ENCODE data around the gene STARD5.

Gene STARD5

DNA sequence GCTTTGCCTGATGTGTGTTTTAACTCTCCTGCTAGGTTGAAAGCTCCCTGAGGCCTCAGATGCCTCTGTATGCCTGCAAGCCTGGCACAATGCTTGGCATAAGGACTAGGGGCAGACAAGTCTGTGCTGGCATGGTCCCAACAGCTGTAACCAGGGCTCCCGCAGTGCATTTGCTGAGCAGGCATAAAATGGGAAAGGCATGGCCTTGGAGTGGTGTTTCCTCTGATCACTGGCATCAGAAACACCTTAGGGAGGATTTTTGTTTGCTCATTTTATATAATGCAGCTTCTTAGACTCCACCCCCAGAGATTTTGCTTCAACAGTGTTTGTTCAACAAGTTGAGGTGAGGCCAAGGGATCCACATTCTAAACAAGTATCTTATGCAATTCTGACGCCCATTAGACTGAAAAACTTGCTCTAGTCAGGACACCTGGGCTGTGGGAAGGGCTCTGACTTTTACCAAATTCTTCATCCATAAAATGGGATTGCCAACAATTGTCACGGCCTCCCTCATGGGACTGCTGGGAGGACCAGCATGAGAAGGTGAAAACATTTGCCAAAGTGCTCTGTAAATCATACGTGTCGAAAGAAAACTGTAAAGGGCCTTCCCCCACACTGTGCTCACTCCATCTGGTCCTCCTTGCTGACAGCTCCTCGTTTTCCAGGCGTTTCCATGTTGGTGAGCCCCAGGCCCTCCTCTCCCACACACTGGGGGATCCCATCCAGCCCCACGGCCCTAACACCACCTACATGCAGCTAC, 43.1 kb downstream of the STARD5 start:
- H3K9me3 ChIP-seq (ENCODE audit: control insufficient read depth, low read length): peaks cover 14% of the 10 kb centered on the region
- no peak overlapping the region for H3K9ac ChIP-seq (ENCODE audit: low read length)
- peaks cover 6% of the 10 kb centered on the region for H3K4me1 ChIP-seq (ENCODE audit: control insufficient read depth, insufficient read depth, low read length)
- H3K36me3 ChIP-seq (ENCODE audit: control insufficient read depth, insufficient read depth, low read length, severe bottlenecking): peaks cover 44% of the 10 kb centered on the region
- no peak overlapping the region for H3K4me3 ChIP-seq (ENCODE audit: low read length)
- H3K27me3 ChIP-seq (replicated peaks; ENCODE audit: control insufficient read depth, insufficient read depth, low read length): no peaks in the 10 kb centered on the region
- no peak for DNase-seq (ENCODE audit: low read depth)

DNA sequence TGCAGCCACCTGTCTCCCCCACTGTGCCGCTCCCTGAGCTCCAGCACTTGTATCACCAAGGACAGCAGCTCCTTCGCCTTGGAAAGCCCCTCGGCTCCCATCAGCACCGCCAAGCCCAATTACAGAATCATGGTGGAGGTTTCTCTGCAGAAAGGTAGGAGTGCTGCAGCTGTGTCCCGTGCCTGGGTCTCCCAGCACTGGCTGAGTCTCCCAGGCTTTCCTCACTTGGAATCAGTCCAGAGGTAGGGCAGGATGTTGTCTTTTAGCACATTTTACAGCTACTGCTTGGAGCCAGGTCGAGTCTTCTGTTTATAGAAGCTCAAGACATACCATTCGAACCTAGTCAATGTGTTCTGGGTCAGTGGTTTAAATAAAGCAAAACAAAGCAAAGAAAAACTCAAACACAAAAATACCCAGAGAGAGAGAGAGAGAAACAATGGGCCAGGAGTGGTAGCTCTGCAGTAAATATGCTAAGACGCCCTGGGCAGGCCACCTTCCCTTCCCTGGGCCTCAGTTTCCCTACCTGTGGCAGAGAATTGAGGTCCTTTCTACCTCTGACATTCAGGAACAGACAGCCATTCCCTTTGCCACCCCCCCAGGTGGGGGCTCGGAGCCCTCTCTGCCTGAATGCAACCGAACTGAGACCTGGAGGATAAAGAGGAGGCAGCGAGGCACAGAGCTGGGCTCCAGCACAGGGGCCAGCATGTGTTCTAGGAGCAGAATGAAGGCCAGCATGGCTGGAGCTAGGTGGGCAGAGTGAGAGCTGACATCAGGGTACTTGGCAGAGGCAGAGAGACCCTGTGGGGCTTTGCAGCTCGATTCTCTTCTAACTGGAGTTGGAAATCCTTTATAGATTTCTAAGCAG, 44.1 kb downstream of the STARD5 start:
- no peaks in the 10 kb centered on the region for H3K27me3 ChIP-seq (replicated peaks; ENCODE audit: control insufficient read depth, insufficient read depth, low read length)
- peaks cover 42% of the 10 kb centered on the region for H3K36me3 ChIP-seq (ENCODE audit: control insufficient read depth, insufficient read depth, low read length, severe bottlenecking)
- no peak overlapping the region for H3K4me3 ChIP-seq (ENCODE audit: low read length)
- peaks cover 14% of the 10 kb centered on the region for H3K9me3 ChIP-seq (ENCODE audit: control insufficient read depth, low read length)
- H3K4me1 ChIP-seq (ENCODE audit: control insufficient read depth, insufficient read depth, low read length): peaks cover 13% of the 10 kb centered on the region
- no peak overlapping the region for H3K9ac ChIP-seq (ENCODE audit: low read length)
- DNase-seq (ENCODE audit: low read depth): peak; percentile 19

DNA sequence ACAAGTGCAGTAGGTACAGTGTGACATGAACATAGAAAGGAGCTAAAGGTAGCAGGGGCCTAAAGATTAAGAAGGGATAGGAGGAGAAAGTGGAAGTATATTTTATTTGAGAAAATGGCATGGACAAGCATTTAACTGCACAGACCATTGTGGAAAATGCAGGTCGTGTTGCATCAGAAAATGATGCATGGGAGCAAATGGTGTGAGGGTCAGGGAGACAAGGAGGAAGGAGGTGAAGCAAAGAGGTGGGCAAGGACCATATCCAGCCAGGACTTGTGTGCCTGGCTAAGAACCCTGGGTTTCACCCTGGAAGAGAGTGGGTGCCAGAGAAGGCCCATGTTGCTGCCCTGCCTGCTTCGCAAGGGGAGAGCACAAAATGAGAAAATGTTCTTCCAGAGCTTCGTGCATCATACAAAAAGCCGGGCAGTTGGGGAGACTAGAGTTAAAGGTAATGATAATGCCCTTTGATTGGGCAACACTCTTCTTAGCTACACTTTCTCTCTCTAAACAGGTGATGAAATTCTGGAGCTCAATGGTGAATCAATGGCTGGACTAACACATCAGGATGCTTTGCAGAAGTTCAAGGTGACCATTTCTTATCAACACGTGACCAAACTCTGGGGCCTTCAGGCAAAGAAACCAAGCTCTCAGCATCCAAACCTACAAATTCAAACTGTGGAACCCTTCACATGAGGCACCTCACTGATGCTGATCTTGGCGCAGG, 45.5 kb downstream of the STARD5 start:
- H3K4me1 ChIP-seq (ENCODE audit: control insufficient read depth, insufficient read depth, low read length): peaks cover 13% of the 10 kb centered on the region
- no peaks in the 10 kb centered on the region for H3K27me3 ChIP-seq (replicated peaks; ENCODE audit: control insufficient read depth, insufficient read depth, low read length)
- no peak for DNase-seq (ENCODE audit: low read depth)
- H3K9ac ChIP-seq (ENCODE audit: low read length): no peak overlapping the region
- H3K9me3 ChIP-seq (ENCODE audit: control insufficient read depth, low read length): peaks cover 14% of the 10 kb centered on the region
- no peak overlapping the region for H3K4me3 ChIP-seq (ENCODE audit: low read length)
- H3K36me3 ChIP-seq (ENCODE audit: control insufficient read depth, insufficient read depth, low read length, severe bottlenecking): peaks cover 41% of the 10 kb centered on the region

DNA sequence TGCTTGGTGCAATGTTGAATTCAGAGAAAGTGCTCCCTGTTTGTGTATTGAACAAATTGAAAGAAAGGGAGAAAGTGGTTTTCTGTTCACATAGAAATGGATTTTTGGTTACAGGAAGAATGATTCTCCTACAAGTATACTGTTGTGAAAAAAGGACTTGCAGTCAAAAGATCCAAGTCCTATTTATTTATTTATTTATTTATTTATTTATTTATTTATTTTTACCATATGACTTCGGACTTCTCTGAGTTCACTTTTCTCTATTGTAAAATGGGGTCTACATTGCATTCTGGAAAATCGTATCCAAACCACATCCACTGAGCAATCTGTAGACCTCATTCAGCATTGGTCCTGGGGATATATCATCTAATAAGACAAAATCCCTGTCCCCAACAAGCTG, 46.1 kb downstream of the STARD5 start:
- Histone ChIP-seq H3K9me3 (ENCODE audit: control insufficient read depth, low read length) (peaks cover 14% of the 10 kb centered on the region), H3K36me3 (ENCODE audit: control insufficient read depth, insufficient read depth, low read length, severe bottlenecking) (peaks cover 42% of the 10 kb centered on the region), H3K27me3 (replicated peaks; ENCODE audit: control insufficient read depth, insufficient read depth, low read length) (no peaks in the 10 kb centered on the region), H3K4me3 (ENCODE audit: low read length) (no peak overlapping the region), H3K4me1 (ENCODE audit: control insufficient read depth, insufficient read depth, low read length) (peaks cover 13% of the 10 kb centered on the region), H3K9ac (ENCODE audit: low read length) (no peak overlapping the region)
- DNase-seq (ENCODE audit: low read depth): no peak

DNA sequence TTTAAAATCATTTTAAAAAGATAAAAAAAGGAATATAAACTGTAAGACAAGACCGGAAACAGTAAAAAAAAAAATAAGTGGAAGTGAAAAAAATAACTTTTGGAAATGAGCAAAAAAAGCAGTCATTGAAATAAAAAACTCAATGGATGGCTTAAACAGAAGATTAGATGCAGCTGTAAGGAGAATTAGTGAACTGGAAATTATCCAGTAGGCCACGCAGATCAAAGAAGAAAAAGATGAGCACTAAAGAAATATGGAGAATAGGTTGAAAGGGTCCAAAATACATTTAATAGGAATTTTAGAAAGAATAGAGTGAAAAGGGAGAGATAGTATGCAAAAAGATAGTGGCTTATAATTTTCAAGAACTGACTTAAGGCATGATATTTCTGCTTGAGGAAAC, 47.0 kb downstream of the STARD5 start:
- Histone ChIP-seq H3K36me3 (ENCODE audit: control insufficient read depth, insufficient read depth, low read length, severe bottlenecking) (peaks cover 35% of the 10 kb centered on the region), H3K27me3 (replicated peaks; ENCODE audit: control insufficient read depth, insufficient read depth, low read length) (no peaks in the 10 kb centered on the region), H3K9me3 (ENCODE audit: control insufficient read depth, low read length) (peaks cover 14% of the 10 kb centered on the region), H3K4me3 (ENCODE audit: low read length) (no peak overlapping the region), H3K4me1 (ENCODE audit: control insufficient read depth, insufficient read depth, low read length) (peaks cover 13% of the 10 kb centered on the region), H3K9ac (ENCODE audit: low read length) (no peak overlapping the region)
- DNase-seq (ENCODE audit: low read depth): no peak

DNA sequence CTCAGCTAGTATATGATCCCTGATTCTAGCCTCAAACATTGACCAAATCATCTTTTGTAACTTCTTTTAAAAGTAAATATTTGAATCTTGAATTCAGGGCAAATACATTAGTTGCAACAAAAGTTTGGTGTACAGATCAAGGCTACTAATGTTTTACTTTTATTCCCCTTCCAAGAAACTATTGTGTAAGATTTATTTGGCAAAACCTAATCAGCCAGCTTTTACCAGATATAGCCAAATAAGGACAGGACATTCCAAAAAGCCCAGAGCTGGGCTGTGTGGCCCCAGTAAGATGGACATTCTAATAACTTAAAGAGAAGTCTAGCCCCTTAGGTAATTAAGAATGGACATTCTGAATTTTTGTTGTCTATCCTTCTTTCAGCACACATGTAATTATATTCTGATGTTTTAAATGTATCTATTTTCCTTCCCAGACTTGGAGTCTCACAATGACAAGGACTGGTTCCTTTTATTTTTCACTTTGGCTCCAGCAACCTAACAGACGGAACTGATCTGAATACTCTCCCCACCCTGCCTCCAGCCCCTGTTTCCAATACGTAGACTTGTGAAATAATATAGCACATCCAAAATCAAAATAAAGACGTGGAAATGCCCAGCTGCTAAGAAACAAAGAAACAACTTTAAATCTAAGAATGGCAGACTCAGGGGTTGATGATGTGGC, 48.1 kb downstream of the STARD5 start:
- H3K9me3 ChIP-seq (ENCODE audit: control insufficient read depth, low read length): peaks cover 14% of the 10 kb centered on the region
- H3K9ac ChIP-seq (ENCODE audit: low read length): peak overlapping the region; percentile 36
- H3K4me3 ChIP-seq (ENCODE audit: low read length): no peak overlapping the region
- H3K36me3 ChIP-seq (ENCODE audit: control insufficient read depth, insufficient read depth, low read length, severe bottlenecking): peaks cover 25% of the 10 kb centered on the region
- H3K4me1 ChIP-seq (ENCODE audit: control insufficient read depth, insufficient read depth, low read length): peaks cover 13% of the 10 kb centered on the region
- no peaks in the 10 kb centered on the region for H3K27me3 ChIP-seq (replicated peaks; ENCODE audit: control insufficient read depth, insufficient read depth, low read length)
- DNase-seq (ENCODE audit: low read depth): peak; percentile 14

DNA sequence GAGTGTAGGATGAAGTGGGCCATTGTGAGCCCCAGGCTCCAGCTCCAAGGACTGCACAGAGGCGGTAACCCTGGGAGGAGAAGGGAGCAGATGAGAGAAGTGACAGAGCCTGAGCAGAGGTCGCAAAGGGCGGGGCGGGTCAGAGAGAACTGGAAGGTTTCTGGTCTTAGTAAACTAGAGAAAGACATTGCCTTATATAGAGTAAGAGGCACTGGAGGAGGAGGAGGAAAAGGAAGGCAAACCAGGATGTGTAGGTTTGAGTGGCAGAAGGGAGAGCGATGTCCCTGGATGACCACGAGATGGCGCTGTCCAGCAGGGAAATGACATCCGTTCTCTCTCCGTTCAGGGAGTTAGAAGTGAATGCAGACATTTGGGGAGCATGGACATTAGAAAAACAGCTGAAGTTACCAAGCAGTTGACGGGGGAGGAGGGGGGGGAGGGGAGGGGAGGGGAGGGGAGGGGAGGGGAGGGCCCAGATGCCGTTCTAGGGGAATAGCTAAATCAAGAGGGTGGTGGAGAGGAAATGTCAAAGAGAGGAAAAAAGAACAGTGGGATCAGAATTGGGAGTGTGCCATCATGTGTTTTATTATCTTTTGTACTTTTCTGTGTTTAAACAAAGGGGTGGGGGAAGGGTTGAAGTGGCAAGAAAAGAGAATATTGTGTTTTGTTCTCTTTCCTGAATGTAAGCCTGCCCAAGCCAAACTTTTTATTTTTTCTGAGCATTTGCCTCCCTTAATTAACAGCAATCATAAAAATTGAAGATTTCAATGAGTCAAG, 48.8 kb downstream of the STARD5 start:
- H3K9ac ChIP-seq (ENCODE audit: low read length): peak overlapping the region; percentile 36
- H3K36me3 ChIP-seq (ENCODE audit: control insufficient read depth, insufficient read depth, low read length, severe bottlenecking): peaks cover 20% of the 10 kb centered on the region
- DNase-seq (ENCODE audit: low read depth): peak; percentile 91
- H3K4me3 ChIP-seq (ENCODE audit: low read length): no peak overlapping the region
- peaks cover 13% of the 10 kb centered on the region for H3K4me1 ChIP-seq (ENCODE audit: control insufficient read depth, insufficient read depth, low read length)
- no peaks in the 10 kb centered on the region for H3K27me3 ChIP-seq (replicated peaks; ENCODE audit: control insufficient read depth, insufficient read depth, low read length)
- H3K9me3 ChIP-seq (ENCODE audit: control insufficient read depth, low read length): peaks cover 14% of the 10 kb centered on the region

DNA sequence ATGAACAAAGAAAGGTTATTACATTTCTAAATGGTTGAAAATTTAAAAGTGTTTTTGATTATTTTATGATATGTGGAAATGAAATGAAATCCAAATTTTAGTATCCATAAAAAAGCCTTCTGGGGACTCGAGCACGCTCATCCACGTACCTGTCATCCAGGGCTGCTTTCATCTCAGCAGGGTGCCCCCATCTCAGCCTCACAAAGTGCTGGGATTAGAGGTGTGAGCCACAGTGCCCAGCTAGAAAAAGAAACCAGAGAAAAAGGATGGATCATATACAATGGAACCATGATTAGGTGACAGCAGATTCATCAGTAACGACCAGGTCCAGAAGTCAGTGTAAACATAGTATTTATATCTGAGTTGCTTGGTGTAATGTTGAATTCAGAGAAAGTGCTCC, 49.7 kb downstream of the STARD5 start:
- Histone ChIP-seq H3K36me3 (ENCODE audit: control insufficient read depth, insufficient read depth, low read length, severe bottlenecking) (peaks cover 20% of the 10 kb centered on the region), H3K9me3 (ENCODE audit: control insufficient read depth, low read length) (peaks cover 14% of the 10 kb centered on the region), H3K4me1 (ENCODE audit: control insufficient read depth, insufficient read depth, low read length) (peaks cover 13% of the 10 kb centered on the region), H3K27me3 (replicated peaks; ENCODE audit: control insufficient read depth, insufficient read depth, low read length) (no peaks in the 10 kb centered on the region), H3K4me3 (ENCODE audit: low read length) (no peak overlapping the region), H3K9ac (ENCODE audit: low read length) (no peak overlapping the region)
- DNase-seq (ENCODE audit: low read depth): no peak

DNA sequence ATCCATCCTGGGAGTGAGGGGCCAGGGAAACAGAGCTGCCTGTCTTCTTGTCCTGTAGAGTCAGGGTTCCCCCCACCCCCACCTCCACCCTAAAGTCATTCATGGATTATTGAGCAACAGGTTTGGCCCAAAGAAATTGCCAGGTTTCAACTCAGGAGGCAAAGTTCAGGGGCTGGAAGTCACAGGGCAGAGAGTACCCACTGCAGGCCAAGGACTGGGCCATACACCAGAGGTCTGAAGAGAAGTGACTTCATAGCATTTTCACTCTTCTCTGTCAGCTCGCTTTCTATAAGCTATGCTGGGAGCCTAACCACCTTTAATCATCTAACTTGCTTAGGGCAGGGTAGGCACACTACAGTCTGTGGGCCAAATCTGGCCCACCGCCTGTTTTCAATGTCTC, 50.1 kb downstream of the STARD5 start:
- Histone ChIP-seq H3K27me3 (replicated peaks; ENCODE audit: control insufficient read depth, insufficient read depth, low read length) (no peaks in the 10 kb centered on the region), H3K9ac (ENCODE audit: low read length) (no peak overlapping the region), H3K4me3 (ENCODE audit: low read length) (no peak overlapping the region), H3K4me1 (ENCODE audit: control insufficient read depth, insufficient read depth, low read length) (peaks cover 13% of the 10 kb centered on the region), H3K9me3 (ENCODE audit: control insufficient read depth, low read length) (peaks cover 14% of the 10 kb centered on the region), H3K36me3 (ENCODE audit: control insufficient read depth, insufficient read depth, low read length, severe bottlenecking) (peaks cover 16% of the 10 kb centered on the region)
- DNase-seq (ENCODE audit: low read depth): no peak

DNA sequence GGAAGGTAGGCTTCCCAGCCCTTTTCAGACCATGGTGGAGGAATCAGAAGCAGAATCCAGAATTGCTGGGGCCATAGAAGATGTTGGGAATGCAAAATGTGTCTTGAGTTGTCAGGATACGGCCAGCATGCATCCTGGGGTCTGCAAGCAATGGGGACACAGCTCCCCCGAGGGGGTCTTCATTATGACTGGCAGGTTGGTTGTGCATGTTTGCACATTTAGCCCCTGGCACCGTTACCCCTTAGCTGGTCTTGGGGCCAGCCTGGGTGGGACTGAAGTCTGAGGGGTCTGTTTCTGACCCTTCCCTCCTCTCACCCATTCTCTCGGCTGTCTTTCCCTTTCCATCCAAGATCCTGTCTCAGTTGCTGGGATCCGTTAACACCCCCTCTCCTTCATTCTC, 50.7 kb downstream of the STARD5 start:
- peaks cover 13% of the 10 kb centered on the region for H3K4me1 ChIP-seq (ENCODE audit: control insufficient read depth, insufficient read depth, low read length)
- H3K9me3 ChIP-seq (ENCODE audit: control insufficient read depth, low read length): peaks cover 14% of the 10 kb centered on the region
- no peak overlapping the region for H3K9ac ChIP-seq (ENCODE audit: low read length)
- DNase-seq (ENCODE audit: low read depth): no peak
- peaks cover 16% of the 10 kb centered on the region for H3K36me3 ChIP-seq (ENCODE audit: control insufficient read depth, insufficient read depth, low read length, severe bottlenecking)
- H3K27me3 ChIP-seq (replicated peaks; ENCODE audit: control insufficient read depth, insufficient read depth, low read length): no peaks in the 10 kb centered on the region
- no peak overlapping the region for H3K4me3 ChIP-seq (ENCODE audit: low read length)

Measured in adipocyte (in vitro differentiated cells).